HG03196 (cell line): Measurements from ENCODE around the gene RMDN2.

Experiments
- ATAC-seq: cut with Tn5 transposase; IDR thresholded peaks from one replicate; pipeline ENCODE4 v1.9.1; 2021; ENCODE audit not compliant: unreplicated experiment

Gene RMDN2

DNA sequence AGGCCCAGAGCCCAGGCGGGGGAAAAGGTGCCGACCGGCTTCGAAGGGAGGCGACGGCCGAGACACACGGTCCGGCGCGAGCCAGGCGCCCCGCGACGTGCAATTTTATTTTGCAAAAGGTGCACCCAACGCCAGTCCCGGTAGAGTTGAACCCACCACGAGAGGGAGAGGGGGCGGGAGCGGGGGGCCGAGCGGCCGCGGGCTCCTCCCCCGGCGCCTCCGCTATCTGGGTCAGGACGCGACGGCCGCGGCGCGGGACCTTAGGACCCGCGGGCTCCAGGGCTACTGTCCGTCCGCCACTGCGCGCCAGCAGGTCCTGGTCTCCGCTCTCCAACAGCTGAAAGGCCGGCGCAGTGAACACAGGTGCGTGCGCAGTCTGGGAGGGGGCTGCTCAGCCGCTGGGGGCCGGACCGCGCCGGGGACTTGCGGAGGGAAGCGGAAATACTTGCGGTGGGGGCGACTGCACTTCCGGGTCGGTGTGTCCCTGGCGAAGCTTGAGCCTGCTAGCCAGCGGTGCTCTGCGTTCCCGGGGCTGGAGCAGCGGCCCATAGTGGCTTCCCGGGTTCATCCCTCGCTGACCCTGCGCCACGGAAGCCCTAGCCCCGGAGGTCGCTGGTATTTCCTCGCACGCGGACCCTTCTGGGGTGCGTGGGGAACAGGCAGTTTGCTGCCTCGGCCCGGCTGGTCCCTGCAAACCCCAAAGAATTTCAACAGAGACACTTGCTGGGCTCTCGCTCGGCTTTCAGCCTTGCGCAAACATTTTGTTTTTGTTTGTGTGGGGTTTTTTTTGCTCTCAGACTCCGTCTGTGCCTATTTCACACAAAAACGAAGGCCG, at the start of gene RMDN2:
Gene RMDN2, plus strand, starts transcription at position 225 of the 835 bp plus-strand sequence. CDS start 3,991 bp downstream, outside the sequence.
- peak; percentile 86 for ATAC-seq

- no peak for ATAC-seq
These were observed 49.6 kb upstream of the RMDN2 start for GRCh38 chr2:37875403-37875906.

GRCh38 chr2:37876227-37876626, 48.9 kb upstream of the RMDN2 start:
- no peak for ATAC-seq

- ATAC-seq, result no peak
These were observed 47.4 kb upstream of the RMDN2 start for GRCh38 chr2:37877457-37878315.

DNA sequence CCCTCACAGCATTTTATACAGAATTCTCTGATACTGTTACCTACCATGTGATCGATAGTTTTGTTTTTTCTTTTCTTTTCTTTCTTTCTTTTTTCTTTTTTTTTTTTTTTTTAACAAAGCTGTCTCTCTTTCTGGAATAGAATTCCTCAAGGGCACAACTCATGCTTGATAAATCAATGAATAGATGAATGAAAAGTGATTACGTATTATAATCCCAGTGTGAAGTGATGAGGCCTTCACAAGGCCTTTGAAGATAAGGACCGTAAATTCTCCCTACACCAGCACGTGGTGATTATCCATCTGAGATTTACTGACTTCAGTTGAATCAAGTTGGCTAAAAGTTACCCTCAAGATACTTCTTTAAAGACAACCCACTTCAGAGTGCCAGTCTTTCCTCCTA, 46.6 kb upstream of the RMDN2 start:
- no peak for ATAC-seq

- ATAC-seq, result no peak
These were observed 44.5 kb upstream of the RMDN2 start for GRCh38 chr2:37880551-37880950.

- ATAC-seq, result no peak
These were observed 43.7 kb upstream of the RMDN2 start for GRCh38 chr2:37881397-37881796.

DNA sequence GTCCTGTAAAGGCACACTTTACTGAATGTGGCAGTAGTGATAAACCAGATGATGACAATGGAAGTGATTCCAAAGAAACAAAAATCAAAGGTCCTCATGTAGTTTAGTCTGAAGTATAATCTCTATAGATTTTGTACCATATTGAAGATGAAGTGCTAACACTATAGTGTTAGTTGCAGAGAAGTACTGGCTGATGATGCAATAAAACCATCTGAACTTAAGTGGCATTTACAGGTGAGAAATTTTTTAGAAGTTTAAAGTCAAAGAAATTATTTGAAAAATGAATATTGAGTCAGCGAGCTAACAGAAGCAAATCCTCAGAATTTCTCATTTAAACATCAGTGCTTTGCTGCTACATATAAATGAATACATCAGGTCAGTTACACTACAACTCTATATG, 43.1 kb upstream of the RMDN2 start:
- ATAC-seq, result no peak

DNA sequence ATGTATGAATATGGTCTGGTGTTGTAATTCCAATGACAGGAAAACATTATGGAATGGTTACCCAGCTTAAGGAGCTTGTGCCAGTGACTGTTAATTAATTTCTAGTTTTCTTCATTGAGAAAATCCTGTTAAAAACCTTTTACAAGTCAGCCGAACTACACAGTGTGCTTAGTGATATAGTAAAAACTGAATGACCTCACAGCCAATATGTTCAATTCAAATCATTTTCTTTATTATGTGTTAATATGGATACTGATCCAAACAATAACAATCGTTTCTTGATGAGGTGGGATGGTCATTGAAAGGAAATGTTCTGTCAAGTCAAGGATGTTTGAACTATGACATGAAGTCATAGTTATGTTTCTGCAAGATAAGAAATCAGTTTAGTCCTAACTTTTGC, 41.6 kb upstream of the RMDN2 start:
- no peak for ATAC-seq

- no peak for ATAC-seq
These were observed 39.6 kb upstream of the RMDN2 start for GRCh38 chr2:37885329-37885993.

- no peak for ATAC-seq
These were observed 38.3 kb upstream of the RMDN2 start for GRCh38 chr2:37886745-37887144.

DNA sequence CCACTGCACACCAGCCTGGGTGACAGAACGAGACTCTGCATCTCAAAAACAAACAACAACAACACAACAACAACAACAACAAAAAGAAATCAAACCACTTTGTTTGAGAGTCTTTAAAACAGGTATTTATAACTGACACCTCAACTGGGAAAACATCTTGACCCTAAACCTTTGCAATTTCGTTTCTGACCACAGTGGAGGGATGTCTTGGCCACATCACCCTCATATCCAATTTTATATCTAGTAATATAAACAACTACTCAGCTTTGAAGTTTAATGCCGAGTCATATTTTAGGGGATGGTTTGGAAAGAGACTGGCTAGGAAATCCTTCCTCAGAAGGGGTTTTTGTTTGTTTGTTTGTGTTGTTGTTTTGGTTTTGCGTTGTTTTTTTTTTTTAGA, 37.8 kb upstream of the RMDN2 start:
- ATAC-seq, result no peak

DNA sequence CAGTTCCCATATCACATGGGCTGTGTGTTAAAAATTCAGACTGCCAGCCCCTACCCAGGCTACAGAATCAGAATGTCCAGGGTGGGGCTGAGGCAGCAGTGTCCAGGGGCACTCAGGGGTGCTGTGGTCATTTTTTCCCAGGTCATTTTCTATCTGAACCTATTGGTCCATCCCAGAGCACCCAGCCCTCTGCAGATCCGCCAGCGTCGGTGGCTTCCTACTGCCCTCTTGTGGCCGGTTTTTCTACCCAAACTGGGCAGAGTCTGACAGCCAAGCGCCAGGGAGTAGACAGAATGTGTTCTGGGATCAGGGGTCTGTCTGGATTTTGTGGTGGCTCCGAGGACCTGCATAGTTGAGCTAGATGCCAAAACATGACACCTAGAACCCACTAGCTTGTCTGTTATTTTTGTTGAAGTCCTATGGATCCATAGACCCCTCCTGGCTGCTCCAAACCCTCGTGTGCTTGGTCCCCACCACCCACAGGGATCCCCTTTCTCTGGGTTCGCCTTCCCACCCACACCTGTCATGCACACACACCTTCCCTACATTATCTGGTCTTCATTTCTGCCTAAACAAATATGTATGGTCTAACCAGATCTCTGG, 34.1 kb upstream of the RMDN2 start:
- peak; percentile 50 for ATAC-seq

DNA sequence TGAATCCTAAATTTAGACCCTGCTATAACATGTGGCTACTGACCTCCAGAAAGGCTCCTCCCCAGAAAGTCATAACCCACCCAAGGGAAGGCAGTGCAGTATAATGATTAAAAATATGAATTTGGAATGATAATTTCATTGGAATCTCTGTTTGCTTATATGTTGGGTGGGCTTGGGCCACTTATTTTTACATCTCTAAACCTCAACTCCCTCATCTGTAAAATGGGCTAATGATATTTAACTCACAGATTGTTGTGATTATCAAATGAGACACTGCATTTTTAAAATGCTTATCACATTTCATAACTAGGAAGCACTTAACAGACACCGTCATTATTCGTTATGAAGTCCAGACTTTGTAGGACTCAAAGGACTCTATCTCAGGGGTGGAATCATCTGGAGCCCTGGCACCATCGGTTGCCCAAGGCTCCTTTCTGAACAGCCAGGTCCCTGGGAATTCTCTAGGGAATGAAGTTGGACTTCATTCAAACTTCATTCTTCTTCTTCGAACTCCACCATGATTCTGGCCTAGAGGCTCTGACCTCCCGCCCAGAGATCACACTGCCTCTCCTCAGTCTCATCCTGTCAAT, 33.1 kb upstream of the RMDN2 start:
- ATAC-seq, result no peak

GRCh38 chr2:37892436-37893114, 32.5 kb upstream of the RMDN2 start:
- peak; percentile 66 for ATAC-seq

DNA sequence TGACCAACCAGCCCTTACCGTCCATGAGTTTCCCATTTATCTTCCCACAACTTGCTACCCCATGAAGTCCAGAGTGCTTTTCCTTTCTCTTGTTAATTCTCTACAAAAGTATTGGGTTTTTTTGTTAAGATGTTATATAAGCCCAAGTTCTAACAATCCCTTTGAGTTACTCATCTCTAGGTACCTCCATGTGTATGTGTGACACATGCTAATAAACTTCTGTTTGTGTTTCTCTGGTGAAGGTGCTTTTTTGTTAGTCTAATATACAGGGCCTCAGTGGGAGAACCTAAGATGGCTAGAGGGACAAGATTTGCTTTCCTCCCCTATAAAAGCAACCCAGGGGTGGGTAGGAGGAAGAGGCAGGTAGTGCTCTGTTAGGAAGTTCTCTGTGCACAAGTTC, 31.8 kb upstream of the RMDN2 start:
- ATAC-seq, result no peak

- no peak for ATAC-seq
These were observed 31.0 kb upstream of the RMDN2 start for GRCh38 chr2:37894047-37894446.

GRCh38 chr2:37894601-37895000, 30.5 kb upstream of the RMDN2 start:
- no peak for ATAC-seq

DNA sequence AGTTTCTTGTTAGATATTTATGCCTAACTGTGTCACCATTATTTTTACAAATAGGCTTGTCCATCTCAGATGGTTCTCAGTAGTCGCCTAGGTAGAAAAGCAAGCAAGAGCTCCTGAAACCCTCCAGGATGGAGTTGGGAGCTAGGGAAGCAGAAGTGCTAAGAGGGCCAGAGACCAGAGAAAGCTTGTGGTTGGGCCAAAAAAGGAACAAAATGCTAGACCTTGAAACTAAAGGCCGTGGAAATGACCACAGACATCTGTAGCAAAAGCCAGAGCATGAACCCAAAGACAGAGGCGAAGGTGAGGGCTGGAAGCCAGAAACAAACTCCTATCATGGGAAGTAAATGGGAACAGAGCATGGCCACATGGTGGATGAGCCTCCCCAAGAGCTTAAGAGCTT, 29.9 kb upstream of the RMDN2 start:
- no peak for ATAC-seq

- ATAC-seq, result no peak
These were observed 28.8 kb upstream of the RMDN2 start for GRCh38 chr2:37896319-37896718.
